Subcutaneous abdominal adipose tissue (tissue), 5 donors: ENCODE data around the gene CMC1.
"Not testable (repeated sequence)": the region's sequence is repeated elsewhere in the genome, so short reads cannot be mapped to it uniquely, and the experiment has no call there.

Experiments used
- H3K27ac ChIP-seq: one replicate; pipeline ENCODE4 v1.7.0; 2013; ENCODE audit warnings: low read depth, mild to moderate bottlenecking, inconsistent platforms, low read length, moderate library complexity
- H3K27me3 ChIP-seq, 5 donors: one replicate each; pipeline ENCODE4 v1.7.0; 2013; ENCODE audit warnings: low read length in 5 of 5, inconsistent platforms in 1 of 5; ENCODE audit not compliant: control insufficient read depth in 5 of 5, insufficient read depth in 4 of 5
- H3K36me3 ChIP-seq, 5 donors: one replicate each; pipeline ENCODE4 v1.7.0; 2013; ENCODE audit warnings: low read length in 5 of 5; ENCODE audit not compliant: control insufficient read depth in 5 of 5, insufficient read depth in 5 of 5
- H3K4me1 ChIP-seq, 5 donors: one replicate each; pipeline ENCODE4 v1.7.0; 2013; ENCODE audit warnings: low read length in 5 of 5, mild to moderate bottlenecking in 3 of 5, moderate library complexity in 1 of 5; ENCODE audit not compliant: control insufficient read depth in 5 of 5, insufficient read depth in 5 of 5
- H3K4me3 ChIP-seq, 5 donors: one replicate each; pipeline ENCODE4 v1.7.0; 2013; ENCODE audit warnings: low read length in 5 of 5, low read depth in 1 of 5
- H3K9ac ChIP-seq, 5 donors: one replicate each; pipeline ENCODE4 v1.7.0; 2013; ENCODE audit warnings: low read length in 5 of 5, mild to moderate bottlenecking in 4 of 5, moderate library complexity in 3 of 5
- H3K9me3 ChIP-seq, 5 donors: one replicate each; pipeline ENCODE4 v1.7.0; 2013; ENCODE audit warnings: low read length in 5 of 5; ENCODE audit not compliant: control insufficient read depth in 5 of 5
- donor health status: healthy.
- donor health status: healthy.
- donor health status: healthy.
- donor health status: healthy.
- donor health status: healthy.

Gene CMC1

GRCh38 chr3:28267984-28268849, 26.8 kb downstream of the CMC1 start:
- H3K36me3 ChIP-seq = peaks cover 7 to 21% (median 11%) of the 10 kb centered on the region in 5 donors
- H3K9me3 ChIP-seq = peaks cover 0 to 13% (median 4%) of the 10 kb centered on the region in 5 donors
- no peak overlapping the region for H3K4me3 ChIP-seq
- no peak overlapping the region for H3K27ac ChIP-seq
- no peaks in the 10 kb centered on the region for H3K27me3 ChIP-seq
- H3K4me1 ChIP-seq = peaks cover 0 to 3% (median 0%) of the 10 kb centered on the region in 5 donors
- H3K9ac ChIP-seq = no peak overlapping the region

DNA sequence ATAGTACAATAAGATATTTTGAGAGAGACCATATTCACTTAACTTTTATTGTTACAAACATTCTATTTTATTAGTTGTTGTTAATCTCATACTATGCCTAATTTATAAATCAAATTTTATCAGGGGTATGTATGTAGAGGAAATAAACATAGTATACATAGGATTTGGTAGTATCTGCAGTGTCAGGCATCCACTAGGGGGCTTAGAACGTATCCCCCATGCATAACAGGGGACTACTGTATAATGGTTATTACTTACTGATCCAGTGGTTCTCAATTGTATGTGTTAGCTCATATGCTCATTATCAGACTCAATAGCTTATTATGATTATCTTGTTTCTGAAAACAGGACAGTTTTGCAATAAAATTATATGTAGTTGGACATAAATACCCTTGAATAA, 27.6 kb downstream of the CMC1 start:
- H3K36me3 ChIP-seq = peaks cover 6 to 19% (median 9%) of the 10 kb centered on the region in 5 donors
- H3K9ac ChIP-seq = no peak overlapping the region
- no peak overlapping the region for H3K27ac ChIP-seq
- peaks cover 0 to 3% (median 0%) of the 10 kb centered on the region in 5 donors for H3K4me1 ChIP-seq
- H3K9me3 ChIP-seq = peaks cover 0 to 18% (median 10%) of the 10 kb centered on the region in 5 donors
- no peak overlapping the region for H3K4me3 ChIP-seq
- H3K27me3 ChIP-seq = no peaks in the 10 kb centered on the region

DNA sequence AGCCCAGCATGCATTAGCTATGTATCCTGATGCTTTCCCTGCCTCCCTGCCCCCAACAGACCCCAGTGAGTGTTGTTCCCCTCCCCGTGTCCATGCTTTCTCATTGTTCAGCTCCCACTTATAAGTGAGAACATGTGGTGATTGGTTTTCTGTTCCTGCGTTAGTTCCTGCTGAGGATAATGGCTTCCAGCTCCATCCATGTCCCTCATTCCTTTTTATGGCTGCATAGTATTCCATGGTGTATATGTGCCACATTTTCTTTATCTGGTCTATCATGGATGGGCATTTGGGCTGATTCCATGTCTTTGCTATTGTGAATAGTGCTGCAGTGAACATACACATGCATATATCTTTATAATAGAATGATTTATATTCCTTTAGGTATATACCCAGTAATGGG, 28.5 kb downstream of the CMC1 start:
- H3K27me3 ChIP-seq, H3K4me1 ChIP-seq, H3K9ac ChIP-seq, H3K27ac ChIP-seq, H3K4me3 ChIP-seq: not testable (repeated sequence)
- H3K9me3 ChIP-seq = peaks cover 0 to 19% (median 10%) of the 10 kb centered on the region in 5 donors
- peaks cover 3 to 14% (median 6%) of the 10 kb centered on the region in 5 donors for H3K36me3 ChIP-seq

DNA sequence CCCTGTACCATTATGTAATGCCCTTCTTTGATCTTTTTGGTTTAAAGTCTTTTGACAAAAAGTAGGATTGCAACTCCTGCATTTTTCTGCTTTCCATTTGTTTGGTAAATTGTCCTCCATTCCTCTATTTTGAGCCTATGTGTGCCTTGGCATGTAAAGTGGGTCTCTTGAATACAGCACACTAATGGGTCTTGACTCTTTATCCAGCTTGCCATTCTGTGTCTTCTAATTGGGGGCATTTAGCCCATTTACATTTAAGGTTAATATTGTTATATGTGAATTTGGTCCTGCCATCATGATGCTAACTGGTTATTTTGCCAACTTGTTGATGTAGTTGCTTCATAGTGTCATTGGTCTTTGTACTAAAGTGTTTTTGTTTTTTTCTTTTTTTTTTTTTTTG, 32.4 kb downstream of the CMC1 start:
- Histone ChIP-seq H3K9me3 (peaks cover 0 to 19% (median 10%) of the 10 kb centered on the region in 5 donors), H3K27ac (no peak overlapping the region), H3K9ac (no peak overlapping the region), H3K4me1 (peaks cover 0 to 4% (median 0%) of the 10 kb centered on the region in 5 donors), H3K4me3 (no peak overlapping the region), H3K27me3 (no peaks in the 10 kb centered on the region), H3K36me3 (peaks cover 6 to 16% (median 9%) of the 10 kb centered on the region in 5 donors)

DNA sequence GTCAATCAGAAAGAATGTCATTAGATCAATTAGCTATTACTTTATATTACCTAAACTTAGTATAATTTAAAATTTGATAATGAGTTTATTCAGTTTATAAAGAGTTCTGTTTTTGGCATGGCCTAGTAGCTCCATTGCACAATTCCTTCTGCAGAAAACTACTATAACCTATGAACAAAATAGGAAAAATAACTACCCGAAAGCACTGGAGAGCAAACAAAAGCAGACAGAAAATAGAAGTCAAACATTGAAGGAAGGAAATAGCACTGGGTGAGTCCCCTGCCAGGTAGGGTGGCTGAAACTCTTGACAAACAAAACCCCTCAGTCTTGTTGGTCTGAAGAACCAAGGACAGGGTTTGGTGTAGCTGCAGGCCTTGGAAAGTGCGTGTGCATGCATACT, 37.5 kb downstream of the CMC1 start:
- Histone ChIP-seq H3K9ac (no peak overlapping the region), H3K27me3 (no peaks in the 10 kb centered on the region), H3K9me3 (peaks cover 0 to 2% (median 0%) of the 10 kb centered on the region in 5 donors), H3K4me1 (peaks cover 0 to 14% (median 0%) of the 10 kb centered on the region in 5 donors), H3K27ac (no peak overlapping the region), H3K36me3 (peaks cover 2 to 8% (median 6%) of the 10 kb centered on the region in 5 donors), H3K4me3 (no peak overlapping the region)

GRCh38 chr3:28279770-28280169, 38.4 kb downstream of the CMC1 start:
- Histone ChIP-seq H3K9me3 (no peaks in the 10 kb centered on the region), H3K27ac (no peak overlapping the region), H3K9ac (no peak overlapping the region), H3K4me1 (peaks cover 0 to 17% (median 5%) of the 10 kb centered on the region in 5 donors), H3K4me3 (no peak overlapping the region), H3K27me3 (no peaks in the 10 kb centered on the region), H3K36me3 (peaks cover 2 to 8% (median 6%) of the 10 kb centered on the region in 5 donors)

DNA sequence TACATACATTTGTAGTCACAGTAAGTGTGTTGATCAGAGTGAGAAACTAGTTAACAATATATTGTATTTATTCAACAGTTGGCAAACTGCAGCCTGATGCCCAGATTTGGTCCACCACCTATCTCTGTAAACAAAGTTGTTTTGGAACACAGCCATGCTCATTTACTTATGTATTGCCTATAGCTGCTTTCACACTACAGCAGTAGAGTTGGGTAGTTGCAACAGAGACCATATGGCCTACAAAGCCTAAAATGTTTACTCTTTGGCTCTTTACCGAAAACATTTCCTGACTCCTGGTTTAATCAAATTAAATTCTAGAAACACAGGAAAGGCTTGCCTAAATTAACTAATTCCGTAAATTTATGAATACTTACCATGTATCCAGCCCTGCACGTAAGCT, 39.4 kb downstream of the CMC1 start:
- Histone ChIP-seq H3K4me3 (no peak overlapping the region), H3K4me1 (peaks cover 0 to 20% (median 9%) of the 10 kb centered on the region in 5 donors), H3K9me3 (no peaks in the 10 kb centered on the region), H3K9ac (no peak overlapping the region), H3K36me3 (peaks cover 0 to 2% (median under 1%) of the 10 kb centered on the region in 5 donors), H3K27me3 (no peaks in the 10 kb centered on the region), H3K27ac (no peak overlapping the region)

- Histone ChIP-seq H3K27me3 (no peaks in the 10 kb centered on the region), H3K4me3 (no peak overlapping the region), H3K9ac (no peak overlapping the region), H3K9me3 (peaks cover 0 to 5% (median 4%) of the 10 kb centered on the region in 5 donors), H3K36me3 (peaks cover 0 to 6% (median 0%) of the 10 kb centered on the region in 5 donors), H3K27ac (no peak overlapping the region), H3K4me1 (peaks cover 0 to 16% (median 7%) of the 10 kb centered on the region in 5 donors)
Measured at GRCh38 chr3:28286595-28286994, 45.2 kb downstream of the CMC1 start.

- peaks cover 0 to 6% (median 0%) of the 10 kb centered on the region in 5 donors for H3K36me3 ChIP-seq
Measured at GRCh38 chr3:28287046-28287445, 45.6 kb downstream of the CMC1 start.

GRCh38 chr3:28290863-28291300, 49.5 kb downstream of the CMC1 start:
- H3K4me3 ChIP-seq = no peak overlapping the region
- no peaks in the 10 kb centered on the region for H3K27me3 ChIP-seq
- no peak overlapping the region for H3K9ac ChIP-seq
- no peak overlapping the region for H3K27ac ChIP-seq
- H3K9me3 ChIP-seq = peaks cover 0 to 5% (median 4%) of the 10 kb centered on the region in 5 donors
- H3K4me1 ChIP-seq = peaks cover 0 to 7% (median 3%) of the 10 kb centered on the region in 5 donors
- H3K36me3 ChIP-seq = peaks cover 0 to 6% (median 0%) of the 10 kb centered on the region in 5 donors

More at GRCh38 chr3:28287046-28287445, 45.6 kb downstream of the CMC1 start:
- Histone ChIP-seq H3K27ac (no peak overlapping the region), H3K27me3 (no peaks in the 10 kb centered on the region), H3K9ac (no peak overlapping the region), H3K4me1 (peaks cover 0 to 16% (median 7%) of the 10 kb centered on the region in 5 donors), H3K4me3 (no peak overlapping the region), H3K9me3 (peaks cover 0 to 5% (median 4%) of the 10 kb centered on the region in 5 donors)
